Naive thymus-derived CD4-positive, alpha-beta T cell (primary cell): Measurements from ENCODE around the gene VSTM1. TPM values are rescaled to one million over a fixed set of nuclear protein-coding genes. Genes with fewer than 3 reads are reported as not detected.

Experiments used
- ATAC-seq: fragments of 150-1000 bp; cut with Tn5 transposase; 2 replicates; pipeline ENCODE4 v1.10.0; 2021; ENCODE audit warnings: mild to moderate bottlenecking, moderate library complexity
- CTCF ChIA-PET: fragments of 350-600 bp; sonication (Branson Sonifier 250); formaldehyde crosslinking; loops from one replicate; lab custom pipeline; 2021; ENCODE audit warnings: antibody characterized with exemption; lab: Charles Lee
- POLR2A ChIA-PET: fragments of 350-600 bp; sonication (Branson Sonifier 250); formaldehyde crosslinking; loops from one replicate; lab custom pipeline; 2021; ENCODE audit warnings: antibody characterized with exemption, inconsistent platforms; lab: Charles Lee
- DNase-seq, 9 donors: peaks; one replicate each; pipeline versions ENCODE4 v3.0.0 to v3.0.0-alpha.2; 2020 to 2022; ENCODE audit warnings: mixed read lengths in 1 of 9
- H3K27ac ChIP-seq: one replicate; pipeline ENCODE4 v1.7.0; 2013; ENCODE audit warnings: mild to moderate bottlenecking, low read depth, low read length, moderate library complexity
- H3K27me3 ChIP-seq, 2 donors: one replicate each; pipeline ENCODE4 v1.7.0; 2013; ENCODE audit warnings: low read length in 2 of 2, mild to moderate bottlenecking in 2 of 2, moderate library complexity in 2 of 2; ENCODE audit not compliant: control insufficient read depth in 2 of 2, insufficient read depth in 2 of 2
- H3K36me3 ChIP-seq, 3 experiments: 1 replicate in 2 of 3; 2 replicates in 1 of 3; pipeline ENCODE4 v1.7.0; 2013; ENCODE audit warnings: low read length in 3 of 3, mild to moderate bottlenecking in 3 of 3, moderate library complexity in 1 of 3; ENCODE audit not compliant: insufficient read depth in 3 of 3, control insufficient read depth in 2 of 3
- H3K4me1 ChIP-seq, 2 donors: one replicate each; pipeline ENCODE4 v1.7.0; 2013; ENCODE audit warnings: low read length in 2 of 2, mild to moderate bottlenecking in 2 of 2, moderate library complexity in 1 of 2; ENCODE audit not compliant: control insufficient read depth in 2 of 2, insufficient read depth in 2 of 2
- H3K4me3 ChIP-seq: 2 replicates; pipeline ENCODE4 v1.7.0; 2013; ENCODE audit warnings: mild to moderate bottlenecking, low read length
- H3K9me3 ChIP-seq, 3 experiments: 1 replicate in 2 of 3; 2 replicates in 1 of 3; pipeline ENCODE4 v1.7.0; 2013; ENCODE audit warnings: low read length in 3 of 3; ENCODE audit not compliant: control insufficient read depth in 2 of 3
- H3K27ac Mint-ChIP-seq, 9 donors: one replicate each; pipeline ENCODE4 v1.8.0; 2020 to 2022; ENCODE audit warnings: mixed read lengths in 9 of 9, mild to moderate bottlenecking in 8 of 9, moderate library complexity in 5 of 9, inconsistent platforms in 2 of 9
- H3K27me3 Mint-ChIP-seq, 5 donors: one replicate each; pipeline ENCODE4 v1.8.0; 2021 to 2022; ENCODE audit warnings: mixed read lengths in 5 of 5, mild to moderate bottlenecking in 1 of 5
- H3K36me3 Mint-ChIP-seq, 5 donors: one replicate each; pipeline ENCODE4 v1.8.0; 2020 to 2022; ENCODE audit warnings: mixed read lengths in 5 of 5, mild to moderate bottlenecking in 3 of 5, inconsistent platforms in 1 of 5
- H3K4me1 Mint-ChIP-seq, 7 donors: one replicate each; pipeline ENCODE4 v1.8.0; 2020 to 2022; ENCODE audit warnings: mixed read lengths in 7 of 7, mild to moderate bottlenecking in 3 of 7, inconsistent platforms in 1 of 7
- H3K4me3 Mint-ChIP-seq, 10 donors: one replicate each; pipeline ENCODE4 v1.8.0; 2020 to 2022; ENCODE audit warnings: mild to moderate bottlenecking in 10 of 10, mixed read lengths in 10 of 10, moderate library complexity in 6 of 10, inconsistent platforms in 2 of 10
- H3K9me3 Mint-ChIP-seq, 11 donors: one replicate each; pipeline ENCODE4 v1.8.0; 2020 to 2022; ENCODE audit warnings: mixed read lengths in 11 of 11, mild to moderate bottlenecking in 4 of 11, inconsistent platforms in 1 of 11, moderate library complexity in 1 of 11
- intact Hi-C, 2 donors: fragments of 100-400 bp; cut with micrococcal nuclease; formaldehyde crosslinking; loops; one replicate each; pipeline ENCODE4 v1.15.1; 2023
- polyA plus RNA-seq, 2 donors: library from polyadenylated mRNA; unstranded; fragments of 300-500 nt; fragmentation: Illumina TruSeq; gene quantifications; one replicate each; pipeline ENCODE4 v1.2.3, GENCODE V29; 2021
- total RNA-seq, 6 experiments: library from RNA in 5 of 6; stranded (reverse) in 5 of 6; gene quantifications; 1 replicate in 5 of 6; 2 replicates in 1 of 6; pipeline ENCODE4 v1.2.3 and lab custom pipeline; 2021 to 2026

The VSTM1 gene
- total and polyA plus RNA-seq, 7 experiments from 2014 or later: 1.7 to 2.1 TPM; not detected in 5

DNA sequence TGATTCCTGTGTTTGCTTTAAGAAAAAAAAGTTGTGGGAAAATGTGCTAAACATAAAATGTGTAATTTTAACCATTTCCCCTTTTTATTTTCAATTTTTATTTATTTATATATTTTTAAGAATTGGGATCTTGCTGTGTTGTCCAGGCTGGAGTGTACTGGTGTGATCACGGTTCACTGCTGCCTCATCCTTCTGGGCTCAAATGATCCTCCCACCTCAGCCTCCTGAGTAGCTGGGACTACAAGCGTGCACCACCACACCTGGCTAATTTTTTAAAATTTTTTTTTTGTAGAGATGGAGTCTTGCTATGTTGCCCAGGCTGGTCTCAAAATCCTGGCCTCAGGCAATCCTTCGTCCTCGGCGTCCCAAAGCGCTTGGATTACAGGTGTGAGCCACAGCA, 53.2 kb downstream of the VSTM1 start:
- Mint-ChIP-seq H3K9me3 (peaks cover 0 to 4% (median 0%) of the 10 kb centered on the region in 11 donors), H3K27me3 (peaks cover 3 to 64% (median 43%) of the 10 kb centered on the region in 5 donors), H3K27ac (no peak overlapping the region), H3K4me3 (no peak overlapping the region), H3K4me1 (peaks cover 0 to 8% (median 0%) of the 10 kb centered on the region in 7 donors), H3K36me3 (no peaks in the 10 kb centered on the region)
- no peaks in the 10 kb centered on the region for H3K27me3 ChIP-seq
- H3K4me1 ChIP-seq: no peaks in the 10 kb centered on the region
- ChIA-PET POLR2A (no interaction called here), CTCF (no interaction called here)
- H3K36me3 ChIP-seq: no peaks in the 10 kb centered on the region
- no peaks in the 10 kb centered on the region for H3K9me3 ChIP-seq
- intact Hi-C loops: no loop called here
- no peak for DNase-seq
- H3K4me3 ChIP-seq: no peak overlapping the region
- H3K27ac ChIP-seq: no peak overlapping the region
- no peak for ATAC-seq

GRCh38 chr19:54009440-54009839, 54.3 kb downstream of the VSTM1 start:
- H3K9me3 ChIP-seq: no peaks in the 10 kb centered on the region

DNA sequence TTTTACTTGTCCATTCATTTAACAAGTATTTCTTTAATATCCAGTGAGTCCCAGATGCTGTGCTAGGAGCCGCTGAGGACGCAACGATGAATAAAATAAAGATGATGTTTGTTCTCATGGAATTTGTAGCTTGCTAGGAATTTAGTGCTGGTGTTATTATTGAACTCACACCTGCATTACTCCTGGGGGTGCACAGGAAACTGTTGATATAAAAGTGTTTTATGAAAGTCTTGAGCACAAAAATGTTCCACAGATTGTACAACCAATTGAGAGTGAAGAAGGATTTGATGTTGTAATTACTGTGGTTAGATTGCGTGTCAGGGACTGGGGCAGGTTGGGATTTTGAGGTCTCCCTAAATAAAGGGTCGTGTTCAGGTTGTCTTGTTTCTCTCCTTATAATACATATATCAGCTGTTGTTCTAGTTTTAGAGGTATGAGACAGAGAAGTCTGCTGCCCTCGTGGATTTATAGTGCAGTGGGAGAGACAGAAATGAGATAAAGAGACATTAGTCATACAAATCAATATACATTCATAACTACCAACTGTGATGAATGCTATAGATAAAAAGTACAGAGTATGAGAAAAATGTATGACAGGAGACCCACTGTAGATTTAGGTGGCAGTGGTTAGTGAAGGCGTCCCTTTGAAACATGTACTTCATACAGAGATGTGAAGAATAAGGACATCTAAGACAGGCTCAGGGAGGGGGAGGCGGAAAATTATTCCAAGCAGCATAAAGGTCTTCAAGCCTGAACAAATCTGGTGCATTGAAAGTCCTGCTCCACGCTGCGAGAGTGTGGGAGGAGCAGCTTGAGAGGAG, 61.0 kb downstream of the VSTM1 start:
- Mint-ChIP-seq H3K36me3 (no peaks in the 10 kb centered on the region), H3K4me1 (peaks cover 0 to 3% (median 0%) of the 10 kb centered on the region in 7 donors), H3K9me3 (peaks cover 0 to 4% (median 0%) of the 10 kb centered on the region in 11 donors), H3K27ac (no peak overlapping the region), H3K4me3 (no peak overlapping the region), H3K27me3 (peaks cover 0 to 62% (median 50%) of the 10 kb centered on the region in 5 donors)
- ChIA-PET POLR2A (no interaction called here), CTCF (no interaction called here)
- DNase-seq (no peak), ATAC-seq (no peak)
- H3K27ac ChIP-seq: no peak overlapping the region
- intact Hi-C loops: no loop called here
- no peak overlapping the region for H3K4me3 ChIP-seq
- H3K9me3 ChIP-seq: no peaks in the 10 kb centered on the region
- H3K36me3 ChIP-seq: no peaks in the 10 kb centered on the region
- H3K4me1 ChIP-seq: no peaks in the 10 kb centered on the region
- H3K27me3 ChIP-seq: no peaks in the 10 kb centered on the region

More at GRCh38 chr19:54009440-54009839, 54.3 kb downstream of the VSTM1 start:
- Mint-ChIP-seq H3K9me3 (peaks cover 0 to 4% (median 0%) of the 10 kb centered on the region in 11 donors), H3K27ac (no peak overlapping the region), H3K4me1 (peaks cover 0 to 4% (median 0%) of the 10 kb centered on the region in 7 donors), H3K4me3 (no peak overlapping the region), H3K27me3 (peaks cover 3 to 54% (median 37%) of the 10 kb centered on the region in 5 donors), H3K36me3 (no peaks in the 10 kb centered on the region)
- intact Hi-C loops: no loop called here
- ChIA-PET CTCF (interaction anchor here (0.7 kb wide), 1 partner anchor 102 kb away, joined by 4 read pairs; no protein-coding TSS in a partner anchor), POLR2A (no interaction called here)
- Histone ChIP-seq H3K4me1 (no peaks in the 10 kb centered on the region), H3K36me3 (no peaks in the 10 kb centered on the region), H3K27me3 (no peaks in the 10 kb centered on the region), H3K4me3 (no peak overlapping the region), H3K27ac (no peak overlapping the region)
- DNase-seq (no peak), ATAC-seq (no peak)

DNA sequence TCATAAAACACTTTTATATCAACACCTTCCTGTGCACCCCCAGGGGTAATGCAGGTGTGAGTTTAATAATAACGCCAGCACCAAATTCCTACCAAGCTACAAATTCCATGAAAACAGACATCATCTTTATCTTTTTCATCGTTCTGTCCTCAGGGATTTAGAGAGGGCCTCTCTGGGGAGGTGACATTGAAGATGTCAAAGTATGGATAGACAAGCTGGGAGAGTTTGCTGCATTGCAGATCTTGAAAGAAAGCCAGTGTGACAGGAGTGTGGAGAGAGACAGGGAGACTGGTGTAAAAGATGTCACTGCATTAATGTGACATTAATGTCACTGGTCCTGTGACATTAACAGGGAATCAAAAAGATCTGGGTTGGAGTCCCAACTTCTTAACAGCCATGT, 62.2 kb downstream of the VSTM1 start:
- Histone ChIP-seq H3K4me3 (no peak overlapping the region), H3K36me3 (no peaks in the 10 kb centered on the region), H3K27ac (no peak overlapping the region), H3K27me3 (no peaks in the 10 kb centered on the region), H3K9me3 (no peaks in the 10 kb centered on the region), H3K4me1 (no peaks in the 10 kb centered on the region)
- Mint-ChIP-seq H3K36me3 (no peaks in the 10 kb centered on the region), H3K27ac (no peak overlapping the region), H3K4me1 (peaks cover 0 to 3% (median 0%) of the 10 kb centered on the region in 7 donors), H3K27me3 (peaks cover 0 to 60% (median 47%) of the 10 kb centered on the region in 5 donors), H3K4me3 (no peak overlapping the region), H3K9me3 (peaks cover 0 to 4% (median 0%) of the 10 kb centered on the region in 11 donors)
- intact Hi-C loops: no loop called here
- ATAC-seq (no peak), DNase-seq (no peak)
- ChIA-PET POLR2A (no interaction called here), CTCF (no interaction called here)

GRCh38 chr19:53999694-54000093, 64.0 kb downstream of the VSTM1 start:
- Histone ChIP-seq H3K4me3 (no peak overlapping the region), H3K27me3 (no peaks in the 10 kb centered on the region), H3K9me3 (no peaks in the 10 kb centered on the region), H3K36me3 (no peaks in the 10 kb centered on the region), H3K27ac (no peak overlapping the region), H3K4me1 (no peaks in the 10 kb centered on the region)
- CTCF ChIA-PET: no interaction called here
- POLR2A ChIA-PET: no interaction called here
- H3K4me3 Mint-ChIP-seq: peak overlapping the region in 1 of 10 donors; percentile 26
- no peak overlapping the region for H3K27ac Mint-ChIP-seq
- intact Hi-C loops: no loop called here
- H3K36me3 Mint-ChIP-seq: peaks cover 0 to 5% (median 0%) of the 10 kb centered on the region in 5 donors
- ATAC-seq: no peak
- peaks cover 0 to 6% (median 0%) of the 10 kb centered on the region in 11 donors for H3K9me3 Mint-ChIP-seq
- peaks cover 5 to 71% (median 63%) of the 10 kb centered on the region in 5 donors for H3K27me3 Mint-ChIP-seq
- DNase-seq: no peak
- peaks cover 0 to 3% (median 0%) of the 10 kb centered on the region in 7 donors for H3K4me1 Mint-ChIP-seq

GRCh38 chr19:53998223-53998622, 65.5 kb downstream of the VSTM1 start:
- Mint-ChIP-seq H3K4me1 (peaks cover 0 to 4% (median 0%) of the 10 kb centered on the region in 7 donors), H3K9me3 (peaks cover 0 to 6% (median 0%) of the 10 kb centered on the region in 11 donors), H3K27ac (no peak overlapping the region), H3K4me3 (no peak overlapping the region), H3K36me3 (peaks cover 0 to 5% (median 0%) of the 10 kb centered on the region in 5 donors), H3K27me3 (peaks cover 19 to 81% (median 78%) of the 10 kb centered on the region in 5 donors)
- H3K4me1 ChIP-seq: no peaks in the 10 kb centered on the region
- no peak overlapping the region for H3K4me3 ChIP-seq
- ChIA-PET POLR2A (no interaction called here), CTCF (interaction anchor here (0.7 kb wide), 1 partner anchor 25 kb away, joined by 4 read pairs; no protein-coding TSS in a partner anchor)
- ATAC-seq (no peak), DNase-seq (no peak)
- H3K27me3 ChIP-seq: no peaks in the 10 kb centered on the region
- intact Hi-C loops: no loop called here
- no peak overlapping the region for H3K27ac ChIP-seq
- no peaks in the 10 kb centered on the region for H3K9me3 ChIP-seq
- H3K36me3 ChIP-seq: no peaks in the 10 kb centered on the region
